ENCODE data around the gene BCAR3. TPM values are rescaled to one million over a fixed set of nuclear protein-coding genes. Genes with fewer than 3 reads are reported as not detected.

BCAR3 gene
- total RNA-seq, 2 donors from 2014 or later: 32.7 to 48.7 TPM

DNA sequence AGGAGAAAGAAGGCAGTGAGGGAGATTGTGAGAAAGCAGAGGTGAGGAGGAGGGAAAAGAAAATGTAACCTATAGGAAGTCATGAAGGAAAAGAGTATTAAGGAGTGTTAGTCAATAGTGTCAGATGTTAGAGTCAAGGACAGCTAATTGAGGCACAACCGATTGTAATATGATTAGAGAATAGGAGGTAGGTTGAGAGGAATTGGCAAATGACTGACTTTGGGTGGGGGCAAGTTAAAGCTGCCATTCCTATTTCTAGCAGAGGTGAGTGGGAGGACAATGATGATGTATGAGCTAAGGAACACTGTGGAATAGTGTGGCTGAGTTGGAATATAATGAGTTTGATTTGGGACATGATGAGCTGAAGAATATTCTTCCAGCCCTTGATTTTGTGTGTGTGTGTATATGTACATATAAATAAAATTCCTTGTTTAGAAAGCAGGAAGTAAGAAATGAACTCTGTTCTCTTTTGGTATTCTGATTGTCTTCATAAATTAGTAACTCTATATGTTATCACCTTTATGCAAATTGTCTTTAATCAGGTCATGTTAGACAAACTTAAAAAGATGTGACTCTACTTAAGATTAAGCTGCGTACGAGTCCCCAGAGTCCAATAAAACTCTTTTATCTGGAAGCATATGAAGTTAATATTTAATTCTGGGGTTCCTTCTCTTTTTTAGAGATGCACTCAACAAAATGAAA is 135.3 kb downstream of the BCAR3 start:
- Histone ChIP-seq H3K27me3 (ENCODE audit: control insufficient read depth, insufficient read depth, low read length, poor library complexity, severe bottlenecking) (no peaks in the 10 kb centered on the region), H3K27ac (ENCODE audit: low read depth, low read length) (no peak overlapping the region), H3K9ac (ENCODE audit: extremely low read depth, low read length, poor library complexity, severe bottlenecking) (no peak overlapping the region), H3K4me1 (ENCODE audit: control insufficient read depth, insufficient read depth, low read length) (no peaks in the 10 kb centered on the region), H3K36me3 (ENCODE audit: control insufficient read depth, insufficient read depth, low read length) (peaks cover 92% of the 10 kb centered on the region), H3K4me3 (ENCODE audit: low read length) (no peak overlapping the region), H3K9me3 (ENCODE audit: control insufficient read depth, low read length) (no peaks in the 10 kb centered on the region)
- H3K36me3 Mint-ChIP-seq (ENCODE audit: low read depth): peaks cover 67% of the 10 kb centered on the region
- H3K27me3 Mint-ChIP-seq (ENCODE audit: insufficient read depth): no peaks in the 10 kb centered on the region
- H3K4me3 Mint-ChIP-seq: no peak overlapping the region
- H3K9me3 Mint-ChIP-seq: no peaks in the 10 kb centered on the region
- peaks cover 3% of the 10 kb centered on the region for H3K4me1 Mint-ChIP-seq
- DNase-seq: no peak
- 98 to 100% methylated on average over 1 to 3 of the region's 3 CpGs for WGBS, 2 experiments (ENCODE audit: insufficient coverage in 1 of 2, insufficient read length in 1 of 2)
- TF ChIP-seq CTCF (conservative IDR thresholded peaks at IDR 0.05): no peak
- no peak overlapping the region for H3K27ac Mint-ChIP-seq

DNA sequence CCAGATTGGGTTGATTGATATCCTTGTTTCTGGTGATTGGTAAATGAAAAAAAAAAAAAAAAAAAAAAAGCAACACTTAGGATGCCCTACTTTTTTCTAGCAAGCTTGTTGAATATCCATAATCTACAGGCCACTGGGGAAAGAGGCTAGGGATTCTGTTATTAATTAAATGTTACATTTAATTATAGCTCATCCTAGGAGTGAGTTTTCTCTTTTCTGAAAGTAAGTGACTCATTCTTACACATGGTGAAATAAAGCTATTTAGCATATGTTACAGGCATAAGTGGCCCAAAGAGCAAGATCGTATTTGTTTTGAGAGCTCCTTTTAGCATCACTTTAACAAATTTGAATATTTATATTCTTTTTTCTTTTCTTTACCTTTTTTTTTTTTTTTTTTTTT is 139.2 kb downstream of the BCAR3 start:
- Mint-ChIP-seq H3K4me3 (no peak overlapping the region), H3K36me3 (ENCODE audit: low read depth) (peaks cover 50% of the 10 kb centered on the region), H3K27ac (no peak overlapping the region), H3K27me3 (ENCODE audit: insufficient read depth) (no peaks in the 10 kb centered on the region), H3K9me3 (no peaks in the 10 kb centered on the region), H3K4me1 (no peaks in the 10 kb centered on the region)
- DNase-seq: no peak
- no CpG with 5 or more reads among the region's 1 CpG for WGBS, 2 experiments (ENCODE audit: insufficient coverage in 1 of 2, insufficient read length in 1 of 2)
- no peak for TF ChIP-seq CTCF (conservative IDR thresholded peaks at IDR 0.05)
- Histone ChIP-seq H3K9me3 (ENCODE audit: control insufficient read depth, low read length) (no peaks in the 10 kb centered on the region), H3K27me3 (ENCODE audit: control insufficient read depth, insufficient read depth, low read length, poor library complexity, severe bottlenecking) (no peaks in the 10 kb centered on the region), H3K4me1 (ENCODE audit: control insufficient read depth, insufficient read depth, low read length) (no peaks in the 10 kb centered on the region), H3K4me3 (ENCODE audit: low read length) (no peak overlapping the region), H3K27ac (ENCODE audit: low read depth, low read length) (no peak overlapping the region), H3K36me3 (ENCODE audit: control insufficient read depth, insufficient read depth, low read length) (peaks cover 88% of the 10 kb centered on the region), H3K9ac (ENCODE audit: extremely low read depth, low read length, poor library complexity, severe bottlenecking) (no peak overlapping the region)

DNA sequence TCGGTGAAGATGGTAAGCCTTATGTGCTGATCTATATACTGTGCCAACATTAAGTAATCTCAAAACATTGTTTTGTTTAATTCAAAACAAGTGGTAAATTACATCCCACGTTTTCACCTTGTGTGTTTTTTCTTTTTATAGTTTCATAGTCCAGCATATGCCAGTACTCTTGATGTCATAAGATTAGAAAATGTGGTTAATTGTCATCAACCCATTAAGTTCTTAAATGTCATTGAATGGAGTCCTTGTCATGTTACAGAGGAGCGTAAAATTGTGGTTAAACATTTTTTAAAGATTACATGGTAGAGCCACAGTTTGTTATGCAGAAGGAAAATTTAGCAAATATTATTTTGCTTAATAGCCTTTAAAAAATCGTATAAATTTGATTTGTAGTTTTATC is 140.6 kb downstream of the BCAR3 start:
- no peak overlapping the region for H3K4me3 ChIP-seq (ENCODE audit: low read length)
- H3K27ac ChIP-seq (ENCODE audit: low read depth, low read length): no peak overlapping the region
- Mint-ChIP-seq H3K27ac (no peak overlapping the region), H3K27me3 (ENCODE audit: insufficient read depth) (no peaks in the 10 kb centered on the region), H3K36me3 (ENCODE audit: low read depth) (peaks cover 48% of the 10 kb centered on the region), H3K4me1 (no peaks in the 10 kb centered on the region), H3K4me3 (no peak overlapping the region), H3K9me3 (no peaks in the 10 kb centered on the region)
- TF ChIP-seq CTCF (conservative IDR thresholded peaks at IDR 0.05): no peak
- no peak overlapping the region for H3K9ac ChIP-seq (ENCODE audit: extremely low read depth, low read length, poor library complexity, severe bottlenecking)
- no peaks in the 10 kb centered on the region for H3K9me3 ChIP-seq (ENCODE audit: control insufficient read depth, low read length)
- WGBS, 2 experiments (ENCODE audit: insufficient coverage in 1 of 2, insufficient read length in 1 of 2): 98 to 100% methylated on average over 2 to 4 of the region's 4 CpGs
- no peaks in the 10 kb centered on the region for H3K27me3 ChIP-seq (ENCODE audit: control insufficient read depth, insufficient read depth, low read length, poor library complexity, severe bottlenecking)
- no peak for DNase-seq
- H3K36me3 ChIP-seq (ENCODE audit: control insufficient read depth, insufficient read depth, low read length): peaks cover 86% of the 10 kb centered on the region
- no peaks in the 10 kb centered on the region for H3K4me1 ChIP-seq (ENCODE audit: control insufficient read depth, insufficient read depth, low read length)
